Tibial nerve (tissue), 4 donors: Measurements from ENCODE around the gene FANCC. TPM values are rescaled to one million over a fixed set of nuclear protein-coding genes. Genes with fewer than 3 reads are reported as not detected.

ENCODE experiments used
- DNase-seq, 2 donors: peaks; one replicate each; pipeline ENCODE4 v3.0.0-alpha.2; 2019; ENCODE audit warnings: low spot score in 2 of 2
- H3K27ac ChIP-seq, 4 donors: fragments of 200-600 bp; sonication (generic) in 3 of 4; one replicate each; pipeline ENCODE4 v1.5.1; 2017 to 2019; ENCODE audit warnings: mild to moderate bottlenecking in 1 of 4
- H3K27me3 ChIP-seq, 2 donors: fragments of 200-600 bp; sonication (generic) in 1 of 2; one replicate each; pipeline versions ENCODE4 v1.5.1 to v1.6.0; 2017 to 2019
- H3K36me3 ChIP-seq, 3 donors: fragments of 200-600 bp; sonication (generic); one replicate each; pipeline ENCODE4 v1.5.1; 2018 to 2019
- H3K4me1 ChIP-seq, 4 donors: fragments of 200-600 bp; sonication (generic) in 3 of 4; one replicate each; pipeline ENCODE4 v1.5.1; 2017 to 2019
- H3K4me3 ChIP-seq, 4 donors: fragments of 200-600 bp; sonication (generic) in 3 of 4; one replicate each; pipeline ENCODE4 v1.5.1; 2017 to 2019; ENCODE audit warnings: mild to moderate bottlenecking in 1 of 4, moderate library complexity in 1 of 4
- H3K9me3 ChIP-seq, 4 donors: fragments of 200-600 bp; sonication (generic) in 3 of 4; one replicate each; pipeline ENCODE4 v1.5.1; 2017 to 2019
- EP300 ChIP-seq, 2 donors: sonication (generic); formaldehyde crosslinking; IDR thresholded peaks; one replicate each; pipeline ENCODE4 v1.6.1; 2017; ENCODE audit warnings: antibody characterized with exemption in 2 of 2, mild to moderate bottlenecking in 1 of 2
- POLR2A ChIP-seq, 2 donors: fragments of 450-650 bp; IDR thresholded peaks; one replicate each; pipeline ENCODE4 v1.6.1; 2017; ENCODE audit warnings: antibody characterized with exemption in 2 of 2, mild to moderate bottlenecking in 2 of 2, moderate library complexity in 2 of 2
- WGBS, 2 donors: methylation state at CpG; one replicate each; pipeline ENCODE4 v1.1.5; 2018; 5-methylcytosine and 5-hydroxymethylcytosine counted together
- small RNA-seq: library from RNA; depleted of rRNA; stranded (forward); fragments of <200 nt; gene quantifications from one replicate; pipeline ENCODE3, GENCODE V24; 2016
- total RNA-seq, 4 donors: library from RNA; depleted of rRNA; stranded (reverse); fragments of >200 nt; gene quantifications; one replicate each; pipeline ENCODE4 v1.1.0, GENCODE V29; 2016
- TF ChIP-seq, protein P1 (sequence below), 5 experiments: fragments of 200-600 bp in 3 of 5; fragments of 450-650 bp in 2 of 5; sonication (generic) in 3 of 5; IDR thresholded peaks; one replicate each; pipeline ENCODE4 v1.5.1; 2016 to 2019; ENCODE audit warnings: antibody characterized with exemption in 5 of 5, mild to moderate bottlenecking in 3 of 5, moderate library complexity in 2 of 5

FANCC gene
- total RNA-seq, 4 donors from 2014 or later = 6.5 to 12.6 (median 10.2) TPM

GRCh38 chr9:95055851-95056551 is 261.5 kb downstream of the FANCC start:
- TF ChIP-seq POLR2A (IDR thresholded peaks at IDR 0.05) = peak in 1 of 2 donors; percentile 10
- TF ChIP-seq, protein P1, sequence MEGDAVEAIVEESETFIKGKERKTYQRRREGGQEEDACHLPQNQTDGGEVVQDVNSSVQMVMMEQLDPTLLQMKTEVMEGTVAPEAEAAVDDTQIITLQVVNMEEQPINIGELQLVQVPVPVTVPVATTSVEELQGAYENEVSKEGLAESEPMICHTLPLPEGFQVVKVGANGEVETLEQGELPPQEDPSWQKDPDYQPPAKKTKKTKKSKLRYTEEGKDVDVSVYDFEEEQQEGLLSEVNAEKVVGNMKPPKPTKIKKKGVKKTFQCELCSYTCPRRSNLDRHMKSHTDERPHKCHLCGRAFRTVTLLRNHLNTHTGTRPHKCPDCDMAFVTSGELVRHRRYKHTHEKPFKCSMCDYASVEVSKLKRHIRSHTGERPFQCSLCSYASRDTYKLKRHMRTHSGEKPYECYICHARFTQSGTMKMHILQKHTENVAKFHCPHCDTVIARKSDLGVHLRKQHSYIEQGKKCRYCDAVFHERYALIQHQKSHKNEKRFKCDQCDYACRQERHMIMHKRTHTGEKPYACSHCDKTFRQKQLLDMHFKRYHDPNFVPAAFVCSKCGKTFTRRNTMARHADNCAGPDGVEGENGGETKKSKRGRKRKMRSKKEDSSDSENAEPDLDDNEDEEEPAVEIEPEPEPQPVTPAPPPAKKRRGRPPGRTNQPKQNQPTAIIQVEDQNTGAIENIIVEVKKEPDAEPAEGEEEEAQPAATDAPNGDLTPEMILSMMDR (IDR thresholded peaks at IDR 0.05) = no peak
- TF ChIP-seq EP300 (IDR thresholded peaks at IDR 0.05) = peak; percentile 27 to 59
- DNase-seq = no peak
- Histone ChIP-seq H3K27ac (peak overlapping the region; percentile 39 to 93 (median 76)), H3K4me3 (peak overlapping the region in 3 of 4 donors; percentile 10 to 32 (median 21)), H3K27me3 (no peaks in the 10 kb centered on the region), H3K36me3 (no peaks in the 10 kb centered on the region), H3K9me3 (no peaks in the 10 kb centered on the region), H3K4me1 (peaks cover 0 to 99% (median 65%) of the 10 kb centered on the region in 4 donors)
- 29% methylated on average over 12 to 15 of the region's 15 CpGs for WGBS, 2 donors

DNA sequence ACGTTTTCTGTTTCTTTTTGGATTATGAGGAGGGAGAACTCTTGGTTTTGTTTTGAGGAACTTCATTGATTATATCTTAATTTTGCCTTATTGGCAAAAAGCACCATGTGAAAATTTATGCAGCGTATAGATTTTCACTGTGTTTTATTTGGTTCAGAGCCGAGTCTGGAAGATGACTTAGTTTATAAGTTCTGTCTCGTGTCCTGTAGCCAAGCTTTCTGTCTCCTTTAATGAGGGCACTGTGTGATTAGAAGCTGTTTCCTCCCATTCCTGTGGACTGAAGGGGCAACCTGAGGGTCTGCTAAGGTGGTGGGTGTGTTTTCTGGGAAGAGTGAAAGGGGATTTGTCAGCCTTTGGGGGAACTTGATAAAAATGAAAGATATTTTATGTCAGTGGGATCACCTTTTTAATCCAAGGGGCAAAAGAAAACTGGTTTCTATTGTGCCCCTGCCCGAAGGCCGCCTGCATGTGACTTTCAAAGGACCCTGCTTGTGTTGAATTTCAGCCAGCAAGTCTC is 262.1 kb downstream of the FANCC start:
- H3K4me3 ChIP-seq = peak overlapping the region in 2 of 4 donors; percentile 10 to 32
- WGBS, 2 donors = 16 to 20% methylated on average over 6 of the region's 6 CpGs

DNA sequence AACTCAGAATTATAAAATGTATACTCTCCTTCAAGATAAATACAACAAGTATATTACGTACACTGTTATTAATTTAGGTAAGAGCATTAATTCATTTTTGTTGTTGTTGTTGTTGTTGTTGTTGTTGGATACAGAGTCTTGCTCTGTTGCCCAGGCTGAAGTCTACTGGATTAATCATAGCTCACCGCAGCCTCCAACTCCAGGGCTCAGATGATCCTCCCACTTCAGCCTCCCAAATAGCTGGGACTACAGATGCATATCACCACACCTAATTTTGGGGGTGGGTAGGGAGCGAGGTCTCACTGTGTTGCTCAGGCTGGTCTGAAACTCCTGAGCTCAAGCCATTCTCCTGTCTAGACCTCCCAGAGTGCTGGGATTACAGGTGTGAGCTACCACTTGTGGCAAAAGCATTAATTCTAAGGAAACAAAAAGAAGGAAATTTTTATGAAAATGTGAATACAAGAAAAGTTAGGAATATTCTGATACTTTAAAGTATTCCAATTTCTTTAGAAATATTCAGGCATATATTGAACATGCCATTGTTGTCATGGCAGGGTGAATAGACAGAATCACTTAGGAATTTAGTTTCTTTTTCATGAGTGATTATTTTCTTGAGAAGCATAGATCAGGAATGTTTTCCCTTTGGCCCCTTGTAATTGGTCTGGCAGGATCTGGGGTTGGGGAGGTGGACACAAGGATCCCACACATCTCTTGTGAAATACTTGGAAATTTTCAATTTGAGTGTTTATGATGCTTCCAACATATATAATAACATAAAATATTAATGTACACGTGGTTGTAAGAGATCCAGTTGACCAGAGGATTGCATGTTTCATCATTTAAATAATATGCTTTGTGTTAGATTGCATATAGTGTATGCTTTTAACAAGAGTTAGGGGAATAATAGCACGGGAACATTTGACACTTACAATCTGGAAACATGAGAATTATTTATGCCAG is 263.6 kb downstream of the FANCC start:
- no peak overlapping the region for H3K4me3 ChIP-seq
- TF ChIP-seq POLR2A (IDR thresholded peaks at IDR 0.05) (no peak), EP300 (IDR thresholded peaks at IDR 0.05) (no peak)
- TF ChIP-seq, protein P1 (IDR thresholded peaks at IDR 0.05) = no peak
- WGBS, 2 donors = 68 to 69% methylated on average over 5 of the region's 5 CpGs
- no peak for DNase-seq
- H3K27ac ChIP-seq = peak overlapping the region in 3 of 4 donors; percentile 39 to 93 (median 84)
- no peaks in the 10 kb centered on the region for H3K27me3 ChIP-seq
- no peaks in the 10 kb centered on the region for H3K9me3 ChIP-seq
- H3K36me3 ChIP-seq = no peaks in the 10 kb centered on the region
- peaks cover 0 to 97% (median 47%) of the 10 kb centered on the region in 4 donors for H3K4me1 ChIP-seq

More for the DNA sequence above, 262.1 kb downstream of the FANCC start:
- H3K36me3 ChIP-seq = no peaks in the 10 kb centered on the region
- H3K27me3 ChIP-seq = no peaks in the 10 kb centered on the region
- TF ChIP-seq, protein P1 (IDR thresholded peaks at IDR 0.05) = no peak
- no peaks in the 10 kb centered on the region for H3K9me3 ChIP-seq
- H3K27ac ChIP-seq = peak overlapping the region; percentile 39 to 93 (median 76)
- H3K4me1 ChIP-seq = peaks cover 0 to 97% (median 61%) of the 10 kb centered on the region in 4 donors
- DNase-seq = no peak

DNA sequence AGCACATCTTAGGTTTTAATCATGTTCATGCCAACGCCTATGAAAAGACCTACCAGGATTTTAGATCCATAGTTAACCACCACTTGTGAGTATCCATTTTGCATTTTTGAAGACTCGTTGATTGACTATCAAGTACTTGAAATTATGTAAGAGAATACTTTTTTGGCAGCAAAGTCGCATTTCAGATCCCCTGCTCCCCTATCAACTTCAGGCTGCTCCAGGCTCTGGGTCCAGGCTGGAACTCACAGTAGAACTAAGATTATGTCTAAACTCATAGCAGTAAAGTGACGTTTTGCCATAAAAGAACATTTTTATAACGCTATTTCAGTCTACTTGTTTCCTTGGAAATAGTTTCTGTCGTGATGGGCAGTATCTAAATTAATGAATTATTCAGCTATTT is 267.7 kb downstream of the FANCC start:
- H3K9me3 ChIP-seq = no peaks in the 10 kb centered on the region
- peaks cover 0 to 11% (median 0%) of the 10 kb centered on the region in 3 donors for H3K36me3 ChIP-seq
- DNase-seq = no peak
- no peaks in the 10 kb centered on the region for H3K27me3 ChIP-seq
- H3K4me3 ChIP-seq = peak overlapping the region; percentile 12 to 52 (median 38)
- WGBS, 2 donors = 23 to 24% methylated on average over 6 of the region's 6 CpGs
- peak overlapping the region; percentile 78 to 93 (median 85) for H3K27ac ChIP-seq
- TF ChIP-seq, protein P1 (IDR thresholded peaks at IDR 0.05) = no peak
- no peak for TF ChIP-seq POLR2A (IDR thresholded peaks at IDR 0.05)
- peak in 1 of 2 donors; percentile 32 for TF ChIP-seq EP300 (IDR thresholded peaks at IDR 0.05)
- peaks cover 0 to 90% (median 21%) of the 10 kb centered on the region in 4 donors for H3K4me1 ChIP-seq

Small RNAs within 50 kb of the gene (small RNA-seq; reads per million reads assigned to genes)
- gene MIR23B (813 reads per million, percentile 98 among the genes with 10 or more reads in this experiment), gene MIR27B (2,408 reads per million, percentile 99 among the genes with 10 or more reads in this experiment), gene MIR3074 (not detected), gene MIR6081 (not detected), gene RNA5SP288 (61.8 reads per million, percentile 95 among the genes with 10 or more reads in this experiment)

Other genes with a start within 250 kb of the FANCC start
- 100 to 1,000 TPM in 1 of 4 donors, 10 to 100 TPM in 3; 39.0 to 173 (median 86.6) TPM for gene PTCH1, start 199.3 kb upstream of the FANCC start, total RNA-seq